ENCODE measurements around the gene INO80E. TPM values are rescaled to one million over a fixed set of nuclear protein-coding genes. Genes with fewer than 3 reads are reported as not detected.

Gene INO80E
- total and polyA plus RNA-seq, 2 of the 8 experiments (the other 6 are each of a cell fraction or from before 2014, with no cell fraction given) = 43.0 to 91.2 TPM

DNA sequence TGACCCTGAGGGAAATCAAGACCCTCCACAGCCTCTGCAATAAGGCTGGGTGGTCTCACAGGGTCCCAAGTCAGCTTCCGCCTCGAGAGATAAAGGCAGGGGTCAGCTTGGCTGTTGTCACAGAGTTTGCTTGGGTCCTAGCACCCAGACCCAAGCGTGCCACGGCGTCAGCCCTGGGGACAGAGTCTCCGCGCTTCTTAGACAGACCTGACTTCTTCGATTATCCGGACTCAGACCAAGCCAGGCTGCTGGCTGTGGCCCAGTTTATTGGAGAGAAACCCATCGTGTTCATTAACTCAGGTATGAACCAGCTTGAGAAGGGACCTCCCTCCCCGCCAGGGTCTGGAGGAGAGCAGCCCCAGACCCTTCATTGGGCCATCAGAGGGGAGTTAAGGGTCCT, 27.5 kb downstream of the INO80E start (continued):
- no peak for TF ChIP-seq SP4 (IDR thresholded peaks at IDR 0.05; ENCODE audit: low read length)
- TF ChIP-seq EGR1 (IDR thresholded peaks at IDR 0.05; ENCODE audit: borderline replicate concordance, low read depth, low read length) = no peak
- TF ChIP-seq ATF2 (IDR thresholded peaks at IDR 0.05; ENCODE audit: low read length) = no peak
